ENCODE measurements around the gene LSM3. TPM values are rescaled to one million over a fixed set of nuclear protein-coding genes. Genes with fewer than 3 reads are reported as not detected.

Gene LSM3
- total and polyA plus RNA-seq, 12 donors = 4.1 to 25.8 (median 9.5) TPM

- DNase-seq = no peak
- Histone ChIP-seq H3K27ac (no peak overlapping the region), H3K36me3 (replicated peaks in 1 of 2) (no peaks in the 10 kb centered on the region), H3K9me3 (replicated peaks in 1 of 3) (no peaks in the 10 kb centered on the region), H3K4me3 (no peak overlapping the region), H3K4me1 (replicated peaks in 1 of 2) (peaks cover 0 to 3% of the 10 kb centered on the region in 2 donors), H3K27me3 (no peaks in the 10 kb centered on the region)
- TF ChIP-seq POLR2A (IDR thresholded peaks at IDR 0.05) = no peak
- TF ChIP-seq CTCF (IDR thresholded peaks at IDR 0.05) = no peak
- 84 to 93% (median 91%) methylated on average over 3 of the region's 3 CpGs for WGBS, 4 donors
- intact Hi-C loops (cut with DNase I) = no loop called here
Observed at GRCh38 chr3:14241716-14242115, 63.1 kb downstream of the LSM3 start.

DNA sequence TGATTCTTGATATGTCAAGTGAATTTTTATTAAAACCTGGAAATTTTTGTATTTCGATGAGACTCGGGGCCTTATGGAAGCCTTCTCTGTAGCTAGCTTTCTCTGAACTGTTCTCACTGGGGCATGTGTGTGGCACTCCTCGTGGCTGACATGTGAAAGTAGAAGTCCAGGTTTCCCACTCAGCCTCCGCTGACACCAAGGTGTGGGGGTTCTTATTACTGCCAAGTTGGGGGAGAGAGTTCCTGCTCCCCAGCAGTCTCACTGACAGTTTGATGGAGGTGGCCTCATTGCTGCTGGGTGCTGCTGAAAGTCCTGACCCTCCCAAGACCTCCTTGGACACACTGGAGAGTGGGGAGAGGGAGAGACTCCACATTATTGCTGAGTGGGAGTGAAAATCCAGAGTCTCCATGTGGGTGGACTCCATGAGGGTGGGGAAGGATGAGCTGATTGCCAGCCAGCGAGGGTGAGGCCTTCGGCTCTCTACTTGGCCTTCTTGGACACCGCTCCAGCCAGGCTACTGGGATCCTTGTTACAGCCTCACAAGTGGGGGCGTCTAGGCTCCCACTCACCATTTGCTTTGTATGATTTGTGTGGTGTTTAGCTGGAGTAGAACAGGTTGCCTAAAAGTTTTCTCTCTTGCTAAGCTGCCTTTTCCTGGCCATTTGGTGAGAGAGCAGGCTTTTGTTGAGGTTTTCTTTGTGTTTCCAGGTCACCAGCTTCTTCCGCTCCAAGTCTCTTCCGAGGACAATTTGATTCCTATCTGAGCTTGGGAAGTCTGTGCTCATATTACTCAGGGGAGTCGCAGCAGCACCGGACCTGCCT, 64.1 kb downstream of the LSM3 start:
- TF ChIP-seq CTCF (IDR thresholded peaks at IDR 0.05) (no peak), POLR2A (IDR thresholded peaks at IDR 0.05) (no peak)
- H3K9me3 ChIP-seq (replicated peaks in 1 of 3) = no peaks in the 10 kb centered on the region
- no peak overlapping the region for H3K4me3 ChIP-seq
- intact Hi-C loops (cut with DNase I) = no loop called here
- no peak for DNase-seq
- H3K27ac ChIP-seq = no peak overlapping the region
- H3K4me1 ChIP-seq (replicated peaks in 1 of 2) = peaks cover 0 to 3% of the 10 kb centered on the region in 2 donors
- no peaks in the 10 kb centered on the region for H3K36me3 ChIP-seq (replicated peaks in 1 of 2)
- no peaks in the 10 kb centered on the region for H3K27me3 ChIP-seq
- WGBS, 4 donors = 74 to 89% (median 83%) methylated on average over 11 to 12 of the region's 12 CpGs

DNA sequence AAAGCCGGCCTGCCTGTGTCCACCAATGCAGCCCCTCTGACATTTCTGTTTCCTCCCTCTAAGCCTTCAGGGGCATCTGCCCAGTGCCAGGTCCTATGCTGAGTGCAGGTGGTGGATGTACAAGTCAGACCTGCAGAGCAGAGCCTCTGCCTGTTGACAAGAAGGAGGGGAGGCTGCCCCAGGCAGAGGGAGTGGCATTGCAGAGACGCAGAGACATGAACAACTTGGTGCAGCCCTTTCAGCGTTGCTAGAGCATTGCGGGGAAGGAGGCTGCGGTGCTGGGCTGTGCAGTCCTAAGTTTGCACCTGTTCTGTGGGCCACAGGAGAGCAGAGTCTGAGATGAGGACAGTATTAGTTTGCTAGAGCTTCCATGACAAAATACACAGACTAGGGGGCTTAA, 65.2 kb downstream of the LSM3 start:
- no peak for DNase-seq
- Histone ChIP-seq H3K4me3 (no peak overlapping the region), H3K27ac (no peak overlapping the region), H3K27me3 (no peaks in the 10 kb centered on the region), H3K4me1 (replicated peaks in 1 of 2) (peaks cover 0 to 3% of the 10 kb centered on the region in 2 donors), H3K9me3 (replicated peaks in 1 of 3) (no peaks in the 10 kb centered on the region), H3K36me3 (replicated peaks in 1 of 2) (no peaks in the 10 kb centered on the region)
- TF ChIP-seq CTCF (IDR thresholded peaks at IDR 0.05) (no peak), POLR2A (IDR thresholded peaks at IDR 0.05) (no peak)
- WGBS, 4 donors = 76 to 96% (median 91%) methylated on average over 5 of the region's 5 CpGs
- intact Hi-C loops (cut with DNase I) = no loop called here

DNA sequence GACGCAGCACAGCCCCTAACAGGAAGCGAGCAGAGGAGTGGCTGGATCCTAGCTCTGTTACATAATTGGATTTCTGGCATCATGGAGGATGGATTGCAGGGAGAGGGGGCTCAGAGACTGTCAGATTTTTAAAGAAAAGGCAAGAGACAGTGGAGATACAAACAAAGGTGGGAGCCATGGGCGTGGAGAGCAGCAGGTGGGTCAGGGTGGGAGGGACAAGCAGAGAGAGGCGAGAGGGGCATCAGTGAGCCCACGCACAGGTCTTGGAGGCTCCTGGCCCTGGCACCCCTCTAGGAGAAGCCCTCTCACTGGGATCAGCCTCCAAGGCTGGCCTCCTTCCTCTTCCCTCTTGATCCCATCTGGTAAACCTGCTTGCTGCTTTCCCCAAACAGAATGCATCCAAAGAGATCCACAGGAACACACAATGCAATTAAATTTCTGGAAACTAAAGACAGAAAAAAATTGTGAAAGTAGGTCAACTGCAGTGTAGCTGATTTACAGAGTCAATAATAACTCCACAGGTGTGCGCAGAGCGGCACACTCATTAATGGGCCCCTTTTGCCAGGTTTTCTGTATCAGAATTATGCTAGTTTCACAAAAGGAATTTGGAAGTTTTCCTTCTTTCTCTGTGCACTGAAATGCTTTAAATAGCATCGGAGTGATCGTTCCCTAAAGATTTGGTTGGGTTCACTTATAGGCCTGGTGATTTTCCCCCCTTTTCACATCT, 66.1 kb downstream of the LSM3 start:
- DNase-seq = no peak
- Histone ChIP-seq H3K36me3 (replicated peaks in 1 of 2) (no peaks in the 10 kb centered on the region), H3K27me3 (no peaks in the 10 kb centered on the region), H3K4me1 (replicated peaks in 1 of 2) (peaks cover 0 to 7% of the 10 kb centered on the region in 2 donors), H3K4me3 (no peak overlapping the region), H3K27ac (no peak overlapping the region), H3K9me3 (replicated peaks in 1 of 3) (no peaks in the 10 kb centered on the region)
- WGBS, 4 donors = 90 to 96% (median 93%) methylated on average over 9 of the region's 9 CpGs
- no peak for TF ChIP-seq POLR2A (IDR thresholded peaks at IDR 0.05)
- TF ChIP-seq CTCF (IDR thresholded peaks at IDR 0.05) = no peak
- intact Hi-C loops (cut with DNase I) = no loop called here

All from adrenal gland (tissue), 12 donors.